ENCODE measurements around the gene FGD4.

The FGD4 gene

GRCh38 chr12:32482226-32482625, 82.9 kb downstream of the FGD4 start:
- H3K4me1 Mint-ChIP-seq: peaks cover 32% of the 10 kb centered on the region
- no peak overlapping the region for H3K4me3 Mint-ChIP-seq
- TF ChIP-seq, protein P1, sequence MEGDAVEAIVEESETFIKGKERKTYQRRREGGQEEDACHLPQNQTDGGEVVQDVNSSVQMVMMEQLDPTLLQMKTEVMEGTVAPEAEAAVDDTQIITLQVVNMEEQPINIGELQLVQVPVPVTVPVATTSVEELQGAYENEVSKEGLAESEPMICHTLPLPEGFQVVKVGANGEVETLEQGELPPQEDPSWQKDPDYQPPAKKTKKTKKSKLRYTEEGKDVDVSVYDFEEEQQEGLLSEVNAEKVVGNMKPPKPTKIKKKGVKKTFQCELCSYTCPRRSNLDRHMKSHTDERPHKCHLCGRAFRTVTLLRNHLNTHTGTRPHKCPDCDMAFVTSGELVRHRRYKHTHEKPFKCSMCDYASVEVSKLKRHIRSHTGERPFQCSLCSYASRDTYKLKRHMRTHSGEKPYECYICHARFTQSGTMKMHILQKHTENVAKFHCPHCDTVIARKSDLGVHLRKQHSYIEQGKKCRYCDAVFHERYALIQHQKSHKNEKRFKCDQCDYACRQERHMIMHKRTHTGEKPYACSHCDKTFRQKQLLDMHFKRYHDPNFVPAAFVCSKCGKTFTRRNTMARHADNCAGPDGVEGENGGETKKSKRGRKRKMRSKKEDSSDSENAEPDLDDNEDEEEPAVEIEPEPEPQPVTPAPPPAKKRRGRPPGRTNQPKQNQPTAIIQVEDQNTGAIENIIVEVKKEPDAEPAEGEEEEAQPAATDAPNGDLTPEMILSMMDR (IDR thresholded peaks at IDR 0.05; ENCODE audit: unreplicated experiment in 3 of 3): no peak
- no peaks in the 10 kb centered on the region for H3K9me3 Mint-ChIP-seq
- no peaks in the 10 kb centered on the region for H3K27me3 Mint-ChIP-seq (ENCODE audit: low read depth)
- no peak overlapping the region for H3K27ac Mint-ChIP-seq
- H3K36me3 Mint-ChIP-seq (ENCODE audit: low read depth): peaks cover 3% of the 10 kb centered on the region

- no peak overlapping the region for H3K27ac Mint-ChIP-seq
- peaks cover 3% of the 10 kb centered on the region for H3K36me3 Mint-ChIP-seq (ENCODE audit: low read depth)
- H3K9me3 Mint-ChIP-seq: no peaks in the 10 kb centered on the region
- TF ChIP-seq, protein P1 (IDR thresholded peaks at IDR 0.05; ENCODE audit: unreplicated experiment in 3 of 3): no peak
- H3K4me3 Mint-ChIP-seq: no peak overlapping the region
- peaks cover 30% of the 10 kb centered on the region for H3K4me1 Mint-ChIP-seq
- no peaks in the 10 kb centered on the region for H3K27me3 Mint-ChIP-seq (ENCODE audit: low read depth)
These were observed 84.1 kb downstream of the FGD4 start for GRCh38 chr12:32483499-32483898.

DNA sequence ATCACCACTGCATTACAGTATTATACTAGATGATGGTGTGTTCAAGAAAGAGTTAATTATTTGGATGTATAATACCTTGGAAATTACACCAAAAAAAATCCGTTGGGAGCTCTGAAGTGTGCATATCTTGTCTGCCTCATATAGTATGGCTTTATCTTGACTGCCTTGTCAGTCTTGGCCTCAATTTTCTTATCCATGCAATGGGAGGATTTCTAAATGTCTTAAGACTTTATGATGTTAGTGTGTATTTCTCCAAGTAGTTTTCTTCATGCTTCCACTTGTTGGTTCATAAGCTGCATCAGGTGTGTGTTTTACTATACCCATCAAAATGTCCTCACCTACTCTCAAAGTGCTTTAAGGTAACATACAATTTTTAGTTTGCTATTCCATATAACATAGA, 84.6 kb downstream of the FGD4 start:
- H3K4me3 Mint-ChIP-seq: no peak overlapping the region
- no peaks in the 10 kb centered on the region for H3K36me3 Mint-ChIP-seq (ENCODE audit: low read depth)
- TF ChIP-seq, protein P1 (IDR thresholded peaks at IDR 0.05; ENCODE audit: unreplicated experiment in 3 of 3): no peak
- H3K4me1 Mint-ChIP-seq: peaks cover 28% of the 10 kb centered on the region
- H3K9me3 Mint-ChIP-seq: no peaks in the 10 kb centered on the region
- no peaks in the 10 kb centered on the region for H3K27me3 Mint-ChIP-seq (ENCODE audit: low read depth)
- H3K27ac Mint-ChIP-seq: no peak overlapping the region

- H3K4me1 Mint-ChIP-seq: peaks cover 36% of the 10 kb centered on the region
- H3K36me3 Mint-ChIP-seq (ENCODE audit: low read depth): no peaks in the 10 kb centered on the region
- peak overlapping the region in 2 of 3 experiments; percentile 1 to 3 for H3K27ac Mint-ChIP-seq
- TF ChIP-seq, protein P1 (IDR thresholded peaks at IDR 0.05; ENCODE audit: unreplicated experiment in 3 of 3): no peak
- H3K9me3 Mint-ChIP-seq: no peaks in the 10 kb centered on the region
- no peaks in the 10 kb centered on the region for H3K27me3 Mint-ChIP-seq (ENCODE audit: low read depth)
- no peak overlapping the region for H3K4me3 Mint-ChIP-seq
These were observed 86.8 kb downstream of the FGD4 start for GRCh38 chr12:32486158-32486557.

DNA sequence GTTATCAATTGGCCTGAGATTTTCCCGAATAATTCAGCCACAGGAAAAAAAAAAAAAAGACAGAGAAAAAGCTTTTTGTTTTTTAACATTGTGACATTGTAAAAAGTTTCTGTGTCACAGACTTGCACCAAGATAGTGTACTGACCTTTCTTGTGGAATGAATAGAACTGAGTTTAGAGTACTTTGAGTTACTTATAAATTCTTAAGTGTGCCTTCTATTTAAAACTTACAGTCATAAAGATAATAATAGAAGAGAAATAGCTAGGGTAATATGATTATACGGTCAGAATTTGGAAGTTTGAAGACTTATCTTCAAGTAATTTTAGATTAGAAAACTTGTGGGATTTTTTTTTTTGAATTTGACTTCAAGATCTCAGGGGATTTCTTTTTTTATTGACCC, 88.8 kb downstream of the FGD4 start:
- Mint-ChIP-seq H3K27me3 (ENCODE audit: low read depth) (no peaks in the 10 kb centered on the region), H3K36me3 (ENCODE audit: low read depth) (no peaks in the 10 kb centered on the region), H3K4me1 (peaks cover 32% of the 10 kb centered on the region), H3K27ac (peak overlapping the region in 1 of 3 experiments; percentile 13), H3K4me3 (no peak overlapping the region), H3K9me3 (no peaks in the 10 kb centered on the region)
- TF ChIP-seq, protein P1 (IDR thresholded peaks at IDR 0.05; ENCODE audit: unreplicated experiment in 3 of 3): no peak

GRCh38 chr12:32489070-32489469, 89.7 kb downstream of the FGD4 start:
- Mint-ChIP-seq H3K4me1 (peaks cover 25% of the 10 kb centered on the region), H3K36me3 (ENCODE audit: low read depth) (no peaks in the 10 kb centered on the region)

More at GRCh38 chr12:32489070-32489469, 89.7 kb downstream of the FGD4 start:
- Mint-ChIP-seq H3K27ac (peak overlapping the region in 2 of 3 experiments; percentile 9 to 35), H3K9me3 (no peaks in the 10 kb centered on the region), H3K4me3 (no peak overlapping the region), H3K27me3 (ENCODE audit: low read depth) (no peaks in the 10 kb centered on the region)
- TF ChIP-seq, protein P1 (IDR thresholded peaks at IDR 0.05; ENCODE audit: unreplicated experiment in 3 of 3): no peak

Data from nephron (organoid).